Left ventricle myocardium superior (tissue), 1 donor: Measurements from ENCODE around the gene MAPRE2. TPM values are rescaled to one million over a fixed set of nuclear protein-coding genes. Genes with fewer than 3 reads are reported as not detected.

Experiments
- ATAC-seq: fragments of 200-7000 bp; cut with Tn5 transposase; one replicate; pipeline ENCODE4 v1.9.1; 2020; ENCODE audit warnings: mild to moderate bottlenecking, moderate library complexity
- DNase-seq: peaks from one replicate; pipeline ENCODE4 v3.0.0-alpha.2; 2020
- intact Hi-C: fragments of 100-400 bp; cut with micrococcal nuclease; formaldehyde crosslinking; loops from one replicate; pipeline ENCODE4 v1.11.0; 2022
- total RNA-seq: library from RNA; stranded (reverse); fragmentation: NEBNext Ultra II Directional; extraction: Animal tissue kit (Norgen Biotek cat#: 25700); gene quantifications from one replicate; pipeline ENCODE4 v1.2.1, GENCODE V29; 2021
- donor health status: DM: no; HTN: yes; CAD: no; lungs with severe emphysema.

MAPRE2 gene
- total RNA-seq, 1 donor from 2014 or later, result 111 TPM

DNA sequence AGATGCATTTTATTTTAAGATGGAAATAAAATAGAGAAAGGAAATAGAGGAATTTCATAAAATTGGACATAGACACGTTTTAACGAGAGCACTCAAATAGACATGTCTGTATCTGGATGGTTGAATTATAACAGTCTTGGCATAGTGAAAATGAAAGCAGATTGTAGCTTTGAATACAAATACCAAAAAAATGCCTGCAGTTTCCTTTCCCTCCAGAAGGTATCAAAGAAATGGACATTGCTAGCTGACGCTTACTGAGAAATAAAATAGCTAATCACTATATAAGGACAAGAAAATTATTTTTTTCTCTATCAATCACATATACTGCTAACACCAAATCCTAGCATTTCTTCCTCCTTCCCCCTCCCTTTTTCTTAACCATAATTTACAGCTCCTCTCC, 11.4 kb upstream of the MAPRE2 start:
- ATAC-seq, result peak; percentile 40
- DNase-seq, result no peak
- intact Hi-C loops, result no loop called here

- DNase-seq (no peak), ATAC-seq (no peak)
- intact Hi-C loops, result no loop called here
Observed at GRCh38 chr18:35030277-35030989, 10.8 kb upstream of the MAPRE2 start.

DNA sequence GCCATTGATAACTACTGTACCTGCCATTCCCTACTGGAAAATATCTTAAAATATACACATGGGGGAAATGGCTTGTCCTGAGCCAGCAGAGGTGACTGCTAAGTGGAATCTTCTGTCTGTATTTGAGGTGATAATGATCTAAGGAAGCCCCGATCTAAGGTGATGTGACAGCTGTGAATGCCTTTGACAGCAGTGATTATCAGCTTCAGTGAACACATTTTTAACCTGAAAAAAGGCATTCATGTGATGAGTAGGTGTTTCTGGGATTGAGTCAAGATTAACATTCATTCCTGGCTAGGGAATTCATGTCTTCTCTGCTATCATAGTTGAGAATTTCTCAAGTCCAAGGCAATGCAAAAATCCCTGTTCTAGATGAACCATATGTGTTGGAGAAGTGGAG, 9.1 kb upstream of the MAPRE2 start:
- DNase-seq (no peak), ATAC-seq (no peak)
- intact Hi-C loops, result no loop called here

GRCh38 chr18:35038029-35038428, 3.2 kb upstream of the MAPRE2 start:
- no peak for ATAC-seq
- intact Hi-C loops, result no loop called here
- DNase-seq, result no peak

DNA sequence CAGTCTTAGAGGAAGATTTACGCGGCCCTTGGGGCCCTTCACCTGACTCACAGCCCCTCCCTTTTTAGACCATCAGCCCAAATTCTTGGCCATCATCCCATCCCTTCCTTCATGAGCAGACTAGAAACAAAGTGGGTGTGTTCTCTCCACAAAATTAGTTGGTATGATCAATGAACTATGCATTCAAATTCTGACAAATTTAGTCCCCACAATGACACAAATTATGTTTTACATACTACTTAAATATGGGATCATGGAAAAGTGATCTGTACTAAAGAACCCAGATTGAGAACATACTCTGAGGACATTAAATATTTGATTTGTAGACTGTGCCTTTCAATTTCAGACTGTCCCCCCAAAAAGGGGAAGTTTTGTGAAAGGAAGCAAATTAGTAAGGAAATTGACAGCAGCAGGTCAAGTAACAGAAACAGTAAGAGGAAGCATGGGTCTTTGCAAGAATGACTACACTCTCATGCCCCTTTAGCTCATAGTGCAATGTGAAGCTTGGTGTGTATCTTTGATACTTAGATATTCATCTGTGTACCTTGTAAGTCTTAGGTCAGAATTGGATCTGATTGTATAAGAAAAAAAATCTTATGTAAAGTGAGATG, 2.2 kb upstream of the MAPRE2 start:
- intact Hi-C loops, result no loop called here
- ATAC-seq (no peak), DNase-seq (no peak)

- ATAC-seq (no peak), DNase-seq (no peak)
- intact Hi-C loops, result loop anchor here (10.0 kb wide), 1 partner anchor 104 kb away; no protein-coding TSS in a partner anchor
Observed at GRCh38 chr18:35040638-35040987, 600 bp upstream of the MAPRE2 start.

GRCh38 chr18:35041815-35042387, 688 bp downstream of the MAPRE2 start:
- ATAC-seq, result peak; percentile 28
- intact Hi-C loops, result loop anchor here (10.0 kb wide), 1 partner anchor 103 kb away; no protein-coding TSS in a partner anchor
- DNase-seq, result no peak

DNA sequence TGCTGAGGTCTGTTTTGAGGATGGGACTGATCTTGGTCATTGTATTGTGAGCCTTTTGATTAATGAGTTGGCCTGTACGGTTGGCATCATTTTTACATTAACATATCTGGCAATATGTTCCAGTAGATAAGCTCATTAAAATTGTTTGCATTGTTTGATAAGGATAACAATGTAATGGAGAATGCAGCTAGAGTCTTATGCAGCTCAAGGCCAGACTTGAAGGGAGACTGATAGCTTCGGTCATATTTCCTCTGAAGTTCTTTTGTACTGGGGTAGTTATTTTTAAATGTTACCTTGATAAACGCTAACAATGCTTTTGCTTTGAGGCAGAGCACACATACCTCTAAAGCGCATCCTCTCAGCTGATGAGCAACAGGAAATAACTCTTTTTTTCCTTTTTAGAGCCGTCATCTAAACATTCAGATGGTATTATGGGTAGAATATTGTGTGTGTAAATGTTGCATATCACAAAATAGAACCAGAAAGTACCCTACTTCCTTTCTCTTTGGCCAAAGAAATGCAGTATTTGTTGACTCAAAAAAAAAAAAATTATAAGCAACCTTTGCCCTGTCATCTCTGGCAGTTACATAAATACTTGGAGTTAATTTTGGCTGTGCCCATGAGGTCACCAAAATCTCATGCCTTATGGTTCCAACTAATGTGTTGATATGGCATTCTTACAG, 1.3 kb downstream of the MAPRE2 start:
- intact Hi-C loops, result loop anchor here (10.0 kb wide), 1 partner anchor 102 kb away; no protein-coding TSS in a partner anchor
- ATAC-seq (peak; percentile 18), DNase-seq (no peak)

DNA sequence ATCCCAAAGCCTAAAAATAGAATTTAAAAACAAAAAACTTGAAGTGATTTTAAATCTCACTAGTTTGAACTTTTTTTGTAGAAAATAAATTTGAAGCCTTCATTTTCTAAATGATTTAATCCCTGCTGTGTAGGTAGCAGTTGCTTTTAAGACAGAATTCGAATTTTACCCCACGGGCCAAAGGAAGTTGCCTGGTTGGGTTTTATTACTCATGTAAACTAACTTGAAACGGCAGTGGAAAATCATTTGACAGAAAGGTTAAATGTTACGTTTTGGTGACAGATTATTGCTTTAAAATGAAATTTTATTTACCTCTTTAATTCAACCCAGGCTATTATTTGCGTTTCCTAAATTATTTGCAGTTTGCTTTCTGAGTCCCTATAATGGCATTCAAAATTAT, 2.0 kb downstream of the MAPRE2 start:
- intact Hi-C loops, result loop anchor here (10.0 kb wide), 1 partner anchor 102 kb away; no protein-coding TSS in a partner anchor

DNA sequence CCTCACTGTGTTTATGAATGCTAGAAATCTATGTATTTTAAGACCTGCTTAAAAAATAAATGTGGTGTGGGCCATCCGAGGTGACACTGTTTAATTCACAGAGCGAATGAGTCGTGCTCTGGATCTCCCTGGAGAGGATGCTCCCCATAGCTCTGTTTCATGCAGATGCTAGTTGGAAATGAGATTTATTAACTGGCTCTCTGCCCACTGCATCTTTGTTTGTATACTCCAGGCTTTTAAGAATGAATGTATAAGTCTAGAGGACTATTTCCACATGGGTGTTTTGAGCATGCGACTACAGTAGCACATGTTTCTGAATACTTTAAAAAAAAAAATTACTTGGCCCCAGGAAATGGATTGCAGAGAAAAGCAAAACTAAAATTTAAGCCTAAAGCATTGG, 3.9 kb downstream of the MAPRE2 start:
- no peak for ATAC-seq
- DNase-seq, result no peak
- intact Hi-C loops, result loop anchor here (10.0 kb wide), 1 partner anchor 100 kb away; no protein-coding TSS in a partner anchor

More for the DNA sequence above, 2.0 kb downstream of the MAPRE2 start:
- ATAC-seq (no peak), DNase-seq (no peak)

DNA sequence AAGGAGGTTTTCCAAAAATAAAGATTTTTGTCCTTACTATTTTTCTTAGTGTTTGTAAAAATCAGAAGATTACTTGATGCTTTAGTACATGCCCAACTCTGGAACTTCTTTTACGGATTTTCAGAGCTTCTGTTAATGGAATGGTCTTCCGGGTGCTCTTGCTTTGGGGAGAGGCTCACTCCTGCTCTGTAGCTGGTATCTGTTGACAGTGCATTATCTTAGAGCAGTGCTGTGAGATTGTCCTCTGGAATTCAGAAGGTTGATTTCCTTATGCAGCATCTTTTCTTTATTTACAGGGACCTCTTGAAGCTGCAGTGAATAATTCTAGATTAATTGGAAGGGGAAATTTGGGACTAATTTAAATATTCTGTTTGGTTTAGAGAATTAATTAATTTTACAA, 4.6 kb downstream of the MAPRE2 start:
- no peak for ATAC-seq
- intact Hi-C loops, result loop anchor here (10.0 kb wide), 1 partner anchor 99 kb away; no protein-coding TSS in a partner anchor

GRCh38 chr18:35047697-35048292, 6.6 kb downstream of the MAPRE2 start:
- no peak for ATAC-seq
- intact Hi-C loops, result loop anchor here (10.0 kb wide), 1 partner anchor 97 kb away; no protein-coding TSS in a partner anchor
- no peak for DNase-seq

More for the DNA sequence above, 4.6 kb downstream of the MAPRE2 start:
- no peak for DNase-seq

DNA sequence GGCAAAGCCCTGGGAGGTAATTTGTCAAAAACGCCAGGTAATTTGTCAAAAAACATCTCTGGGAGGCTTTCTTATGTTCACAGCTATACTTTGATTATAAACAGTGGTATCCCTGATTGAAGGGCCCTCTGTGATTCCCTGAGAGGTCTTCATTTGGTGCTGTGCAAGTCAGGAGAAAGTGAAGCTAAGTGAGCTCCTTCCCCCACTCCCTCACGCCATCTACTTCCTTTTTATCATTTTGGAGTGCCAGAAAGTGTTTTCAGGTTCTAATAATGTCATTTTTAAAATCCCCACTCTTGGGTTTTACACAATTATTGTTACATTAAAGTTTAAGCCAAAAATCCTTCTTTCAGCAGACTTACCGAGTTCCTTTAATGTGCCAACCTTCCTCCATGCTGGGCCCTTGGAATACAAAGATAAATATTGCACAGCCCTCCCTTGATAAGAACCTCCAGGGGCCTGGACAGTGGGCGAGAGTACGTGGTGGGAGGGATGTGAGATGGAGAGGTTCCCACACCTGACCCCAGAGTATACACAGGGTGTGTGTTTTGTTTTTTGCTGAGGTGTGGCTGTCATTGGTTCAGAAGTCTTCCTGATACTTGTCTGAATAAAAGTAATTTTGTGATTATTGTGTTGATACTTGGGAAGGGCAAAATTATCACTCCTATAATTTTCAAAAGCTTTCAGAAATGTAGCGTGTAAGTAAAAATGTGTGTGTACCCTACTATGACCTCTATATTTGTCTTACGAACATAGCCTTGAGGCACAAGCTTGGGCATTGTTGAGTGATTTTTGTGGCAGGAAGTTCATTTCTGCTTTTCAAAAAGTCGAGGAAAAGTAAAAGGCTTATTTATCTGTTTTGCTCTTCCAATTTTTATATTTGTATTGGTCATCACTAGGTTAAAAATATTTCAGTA, 8.2 kb downstream of the MAPRE2 start:
- ATAC-seq (no peak), DNase-seq (no peak)
- intact Hi-C loops, result loop anchor here (10.0 kb wide), 1 partner anchor 95 kb away; no protein-coding TSS in a partner anchor

GRCh38 chr18:35050028-35050546, 8.9 kb downstream of the MAPRE2 start:
- peak; percentile 31 for ATAC-seq
- intact Hi-C loops, result no loop called here

DNA sequence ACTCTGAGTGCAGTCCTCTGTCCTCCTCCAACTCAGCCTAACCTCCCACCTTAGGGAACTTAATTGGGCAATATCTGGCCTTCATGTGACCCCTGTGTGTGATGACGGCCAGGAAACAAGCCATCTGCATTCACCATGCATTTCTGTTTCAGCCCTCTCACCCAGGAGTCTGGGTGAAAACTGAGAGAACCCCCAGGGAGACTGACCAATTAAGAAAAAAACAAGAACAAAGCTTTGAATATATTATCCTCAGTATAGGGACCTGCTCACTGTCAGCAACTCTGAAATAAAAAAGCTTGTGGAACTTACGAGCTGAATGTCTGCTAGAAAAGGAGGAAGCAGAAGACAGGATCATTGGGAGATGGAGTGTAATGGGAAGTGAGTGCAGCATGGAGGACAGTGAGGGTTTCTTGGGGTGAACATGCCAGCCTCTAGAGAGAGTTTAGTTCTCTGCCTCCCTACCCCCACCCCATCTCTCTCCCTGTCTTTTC, 9.5 kb downstream of the MAPRE2 start:
- ATAC-seq (peak; percentile 78), DNase-seq (no peak)
- intact Hi-C loops, result no loop called here

More at GRCh38 chr18:35050028-35050546, 8.9 kb downstream of the MAPRE2 start:
- no peak for DNase-seq

DNA sequence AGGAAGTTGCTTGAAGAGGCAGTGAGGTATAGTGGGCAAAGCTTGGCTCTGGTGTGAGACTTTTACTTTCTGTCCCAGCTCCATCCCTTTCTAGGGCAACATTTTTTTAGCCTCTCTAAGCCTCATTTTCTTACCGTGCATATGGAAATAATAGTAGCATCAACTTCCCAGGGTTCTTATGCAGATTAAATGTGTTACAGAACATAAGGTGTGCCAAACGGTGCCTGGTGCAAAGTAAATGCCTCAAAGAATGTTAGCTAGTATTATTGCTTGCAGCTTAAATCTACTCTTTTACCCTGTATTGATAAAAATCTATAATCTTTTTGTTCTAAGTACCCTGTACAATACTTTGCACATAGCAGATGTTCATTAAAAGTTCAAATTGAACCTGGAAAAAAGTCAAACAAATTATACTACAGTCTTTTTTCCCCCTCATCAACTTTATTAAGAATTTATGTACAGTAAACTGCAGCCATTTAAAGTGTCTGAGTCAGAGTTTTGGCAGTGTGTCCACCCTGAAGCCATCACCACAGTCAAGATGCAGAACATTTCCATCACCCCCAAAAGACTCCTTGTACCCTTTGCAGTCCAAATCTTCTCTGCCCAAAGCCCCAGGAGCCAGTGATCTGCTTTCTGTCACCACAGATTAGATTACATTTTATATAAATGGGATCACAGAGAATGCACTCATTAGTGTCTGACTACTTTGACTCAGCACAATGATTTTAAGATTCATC, 10.6 kb downstream of the MAPRE2 start:
- peak; percentile 61 for ATAC-seq
- no peak for DNase-seq
- intact Hi-C loops, result no loop called here

GRCh38 chr18:35054401-35054800, 13.2 kb downstream of the MAPRE2 start:
- intact Hi-C loops, result no loop called here
- no peak for DNase-seq
- no peak for ATAC-seq
